CD4-positive, alpha-beta memory T cell (primary cell): Measurements from ENCODE around the gene ESPN. TPM values are rescaled to one million over a fixed set of nuclear protein-coding genes. Genes with fewer than 3 reads are reported as not detected.

Source experiments
- CTCF ChIA-PET: fragments of 350-600 bp; sonication (Branson Sonifier 250); formaldehyde crosslinking; loops from one replicate; lab custom pipeline; 2021; ENCODE audit warnings: inconsistent platforms; ENCODE audit not compliant: partially characterized antibody; lab: Charles Lee
- POLR2A ChIA-PET: fragments of 350-600 bp; sonication (Branson Sonifier 250); formaldehyde crosslinking; loops from one replicate; lab custom pipeline; 2021; ENCODE audit not compliant: partially characterized antibody; lab: Charles Lee
- DNase-seq, 5 donors: peaks; one replicate each; pipeline versions ENCODE4 v3.0.0 to v3.0.0-alpha.2; 2020 to 2022; ENCODE audit warnings: mixed read lengths in 1 of 5
- H3K27ac ChIP-seq: one replicate; pipeline ENCODE4 v1.7.0; 2013; ENCODE audit warnings: low read depth, low read length
- H3K27me3 ChIP-seq: 2 replicates; pipeline ENCODE4 v1.7.0; 2013; ENCODE audit warnings: mild to moderate bottlenecking, low read length, moderate library complexity; ENCODE audit not compliant: insufficient read depth
- H3K36me3 ChIP-seq: 2 replicates; pipeline ENCODE4 v1.7.0; 2013; ENCODE audit warnings: mild to moderate bottlenecking, low read length, moderate library complexity; ENCODE audit not compliant: insufficient read depth
- H3K4me1 ChIP-seq: 2 replicates; pipeline ENCODE4 v1.7.0; 2013; ENCODE audit warnings: mild to moderate bottlenecking, low read length, moderate library complexity; ENCODE audit not compliant: insufficient read depth
- H3K4me3 ChIP-seq, 2 donors: one replicate each; pipeline ENCODE4 v1.7.0; 2013; ENCODE audit warnings: low read length in 2 of 2, mild to moderate bottlenecking in 1 of 2
- H3K9me3 ChIP-seq, 2 donors: one replicate each; pipeline ENCODE4 v1.7.0; 2013; ENCODE audit warnings: low read length in 2 of 2, control low read depth in 1 of 2; ENCODE audit not compliant: control insufficient read depth in 1 of 2
- H3K27ac Mint-ChIP-seq, 7 donors: one replicate each; pipeline ENCODE4 v1.8.0; 2020 to 2021; ENCODE audit warnings: mixed read lengths in 7 of 7, mild to moderate bottlenecking in 6 of 7, inconsistent platforms in 3 of 7, moderate library complexity in 3 of 7
- H3K27me3 Mint-ChIP-seq, 2 donors: one replicate each; pipeline ENCODE4 v1.8.0; 2020 to 2021; ENCODE audit warnings: mixed read lengths in 2 of 2
- H3K36me3 Mint-ChIP-seq, 2 donors: one replicate each; pipeline ENCODE4 v1.8.0; 2020 to 2021; ENCODE audit warnings: mixed read lengths in 2 of 2, inconsistent platforms in 1 of 2, mild to moderate bottlenecking in 1 of 2
- H3K4me1 Mint-ChIP-seq, 4 donors: one replicate each; pipeline ENCODE4 v1.8.0; 2020 to 2021; ENCODE audit warnings: mixed read lengths in 4 of 4, mild to moderate bottlenecking in 1 of 4
- H3K4me3 Mint-ChIP-seq, 8 donors: one replicate each; pipeline ENCODE4 v1.8.0; 2020 to 2021; ENCODE audit warnings: mixed read lengths in 8 of 8, mild to moderate bottlenecking in 7 of 8, moderate library complexity in 6 of 8, inconsistent platforms in 3 of 8
- H3K9me3 Mint-ChIP-seq, 8 donors: one replicate each; pipeline ENCODE4 v1.8.0; 2020 to 2021; ENCODE audit warnings: mixed read lengths in 8 of 8, mild to moderate bottlenecking in 5 of 8, inconsistent platforms in 3 of 8, moderate library complexity in 1 of 8
- intact Hi-C: fragments of 100-400 bp; cut with micrococcal nuclease; formaldehyde crosslinking; loops from one replicate; pipeline ENCODE4 v1.15.1; 2023
- polyA plus RNA-seq, 2 donors: library from polyadenylated mRNA; unstranded; fragments of 300-500 nt; fragmentation: Illumina TruSeq; gene quantifications; one replicate each; pipeline ENCODE4 v1.2.3, GENCODE V29; 2021
- total RNA-seq, 2 experiments: library from RNA; stranded (reverse); gene quantifications; one replicate each; pipeline ENCODE4 v1.2.3, GENCODE V29; 2021

ESPN gene
- total and polyA plus RNA-seq, 4 experiments from 2014 or later = 0.48 to 13.5 (median 6.3) TPM

DNA sequence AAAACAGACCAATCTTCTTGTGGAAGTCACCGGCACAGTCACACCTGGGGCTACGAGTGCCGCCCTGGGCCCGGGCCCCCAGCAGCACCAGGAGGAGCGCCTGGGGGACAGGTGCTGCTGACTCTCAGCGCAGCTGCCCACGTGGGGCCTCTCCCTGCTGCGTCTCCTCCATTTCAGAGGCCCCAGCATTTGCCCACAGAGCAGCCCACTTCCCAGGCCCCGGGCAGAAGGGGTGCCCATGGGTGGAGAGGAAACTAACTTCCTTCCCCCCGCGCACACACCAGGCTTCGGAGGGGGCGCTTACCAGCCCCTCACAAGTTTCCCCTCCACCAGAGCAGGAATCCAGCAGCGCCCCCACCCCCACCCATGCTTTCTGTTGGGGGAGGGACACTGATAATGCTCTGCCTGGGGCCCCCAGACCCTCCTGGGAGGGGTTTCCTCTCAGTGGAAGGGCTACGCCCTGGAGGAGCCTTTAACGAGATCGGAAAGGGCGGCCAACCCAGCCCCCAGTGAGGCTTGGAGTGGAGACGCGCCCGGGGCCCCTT, 41.0 kb downstream of the ESPN start:
- peak; percentile 65 to 77 (median 67) for DNase-seq
- no peaks in the 10 kb centered on the region for H3K27me3 ChIP-seq
- H3K36me3 Mint-ChIP-seq = peaks cover 22 to 38% of the 10 kb centered on the region in 2 donors
- peak overlapping the region; percentile 79 to 85 for H3K4me3 ChIP-seq
- peak overlapping the region; percentile 95 for H3K27ac ChIP-seq
- H3K9me3 ChIP-seq = no peaks in the 10 kb centered on the region
- H3K4me1 Mint-ChIP-seq = peaks cover 20 to 64% (median 40%) of the 10 kb centered on the region in 4 donors
- H3K9me3 Mint-ChIP-seq = no peaks in the 10 kb centered on the region
- peaks cover 53% of the 10 kb centered on the region for H3K4me1 ChIP-seq
- ChIA-PET POLR2A (interaction anchor here (1.2 to 18.2 kb wide), 10 partner anchors 8 to 159 kb away, joined by 3 to 390 read pairs (median 4); partner anchors contain the start of genes KLHL21, THAP3 and ZBTB48), CTCF (interaction anchor here (1.1 to 6.6 kb wide), 11 partner anchors 11 to 181 kb away, joined by 3 to 53 read pairs (median 7); no protein-coding TSS in a partner anchor)
- H3K27ac Mint-ChIP-seq = peak overlapping the region; percentile 97 to 100 (median 97)
- H3K27me3 Mint-ChIP-seq = no peaks in the 10 kb centered on the region
- peaks cover 31% of the 10 kb centered on the region for H3K36me3 ChIP-seq
- H3K4me3 Mint-ChIP-seq = peak overlapping the region; percentile 88 to 99 (median 94)
- intact Hi-C loops = loop anchor here (1.0 to 10.0 kb wide), 3 partner anchors 10 to 319 kb away; partner anchors contain the start of gene CAMTA1

DNA sequence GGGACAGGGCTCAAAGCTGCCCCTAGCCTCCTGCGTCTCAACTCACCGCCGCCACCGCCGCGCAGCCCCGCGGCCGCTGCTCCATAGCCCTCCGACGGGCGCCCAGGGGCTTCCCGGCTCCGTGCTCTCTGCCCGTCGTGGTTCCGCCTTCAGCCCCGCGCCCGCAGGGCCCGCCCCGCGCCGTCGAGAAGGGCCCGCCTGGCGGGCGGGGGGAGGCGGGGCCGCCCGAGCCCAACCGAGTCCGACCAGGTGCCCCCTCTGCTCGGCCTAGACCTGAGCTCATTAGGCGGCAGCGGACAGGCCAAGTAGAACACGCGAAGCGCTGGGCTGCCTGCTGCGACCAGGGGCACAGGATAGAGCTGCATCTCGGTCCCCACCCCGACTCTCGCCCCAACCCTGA, 41.4 kb downstream of the ESPN start, which contains the start of gene TNFRSF25:
Gene TNFRSF25 (minus strand): TSS at position 151 of the 400 bp plus-strand sequence. CDS start 66 bp downstream, at position 85.
- Histone ChIP-seq H3K27me3 (no peaks in the 10 kb centered on the region), H3K36me3 (peaks cover 28% of the 10 kb centered on the region), H3K4me1 (peaks cover 49% of the 10 kb centered on the region), H3K9me3 (no peaks in the 10 kb centered on the region), H3K4me3 (peak within 1 kb of the TSS; percentile 79 to 85), H3K27ac (peak within 1 kb of the TSS; percentile 95)
- intact Hi-C loops = loop anchor here (1.0 to 10.0 kb wide), 2 partner anchors 9 to 319 kb away; partner anchors contain the start of gene CAMTA1
- Mint-ChIP-seq H3K27me3 (no peaks in the 10 kb centered on the region), H3K9me3 (no peaks in the 10 kb centered on the region), H3K36me3 (peaks cover 20 to 34% of the 10 kb centered on the region in 2 donors), H3K4me1 (peaks cover 17 to 59% (median 36%) of the 10 kb centered on the region in 4 donors), H3K4me3 (peak within 1 kb of the TSS; percentile 88 to 99 (median 94)), H3K27ac (peak within 1 kb of the TSS; percentile 97 to 100 (median 97))
- DNase-seq = peak; percentile 57 to 77 (median 72)
- POLR2A ChIA-PET = interaction anchor here (0.5 to 18.2 kb wide), 11 partner anchors 9 to 158 kb away, joined by 3 to 390 read pairs (median 3); partner anchors contain the start of genes KLHL21, THAP3 and ZBTB48
- CTCF ChIA-PET = interaction anchor here (0.6 to 6.6 kb wide), 12 partner anchors 11 to 181 kb away, joined by 3 to 53 read pairs (median 6); no protein-coding TSS in a partner anchor

DNA sequence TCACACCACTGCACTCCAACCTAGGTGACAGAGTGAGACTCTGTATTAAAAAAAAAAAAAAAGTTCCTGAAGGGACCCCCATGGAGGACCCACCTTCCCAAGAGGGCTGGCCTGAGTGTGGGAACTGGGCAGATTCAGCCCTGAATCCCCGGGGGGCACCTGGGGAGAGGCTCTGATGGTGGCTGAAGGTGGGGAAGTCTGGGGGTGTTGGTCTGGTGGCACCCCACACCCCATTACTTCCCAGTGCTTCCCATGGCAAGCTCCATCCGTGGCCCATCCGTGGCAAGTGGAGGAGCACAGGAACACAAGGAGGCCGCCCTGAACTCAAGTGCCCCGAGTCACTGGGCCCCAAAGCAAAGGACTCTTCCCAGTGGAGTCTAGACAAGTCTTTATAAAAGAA, 42.2 kb downstream of the ESPN start:
- H3K4me1 Mint-ChIP-seq = peaks cover 16 to 51% (median 32%) of the 10 kb centered on the region in 4 donors
- peaks cover 20 to 30% of the 10 kb centered on the region in 2 donors for H3K36me3 Mint-ChIP-seq
- H3K4me3 Mint-ChIP-seq = peak overlapping the region; percentile 65 to 96 (median 84)
- ChIA-PET CTCF (interaction anchor here (0.6 to 6.6 kb wide), 12 partner anchors 9 to 119 kb away, joined by 3 to 53 read pairs (median 6); no protein-coding TSS in a partner anchor), POLR2A (interaction anchor here (0.5 to 18.2 kb wide), 9 partner anchors 10 to 157 kb away, joined by 3 to 390 read pairs (median 5); partner anchors contain the start of genes KLHL21 and THAP3)
- intact Hi-C loops = loop anchor here (1.0 to 10.0 kb wide), 2 partner anchors 9 to 318 kb away; partner anchors contain the start of gene CAMTA1
- H3K27me3 Mint-ChIP-seq = no peaks in the 10 kb centered on the region
- peaks cover 41% of the 10 kb centered on the region for H3K4me1 ChIP-seq
- no peak for DNase-seq
- peak overlapping the region; percentile 86 to 99 (median 92) for H3K27ac Mint-ChIP-seq
- H3K4me3 ChIP-seq = no peak overlapping the region
- no peaks in the 10 kb centered on the region for H3K9me3 Mint-ChIP-seq
- peaks cover 21% of the 10 kb centered on the region for H3K36me3 ChIP-seq
- H3K27me3 ChIP-seq = no peaks in the 10 kb centered on the region
- peak overlapping the region; percentile 95 for H3K27ac ChIP-seq
- no peaks in the 10 kb centered on the region for H3K9me3 ChIP-seq

DNA sequence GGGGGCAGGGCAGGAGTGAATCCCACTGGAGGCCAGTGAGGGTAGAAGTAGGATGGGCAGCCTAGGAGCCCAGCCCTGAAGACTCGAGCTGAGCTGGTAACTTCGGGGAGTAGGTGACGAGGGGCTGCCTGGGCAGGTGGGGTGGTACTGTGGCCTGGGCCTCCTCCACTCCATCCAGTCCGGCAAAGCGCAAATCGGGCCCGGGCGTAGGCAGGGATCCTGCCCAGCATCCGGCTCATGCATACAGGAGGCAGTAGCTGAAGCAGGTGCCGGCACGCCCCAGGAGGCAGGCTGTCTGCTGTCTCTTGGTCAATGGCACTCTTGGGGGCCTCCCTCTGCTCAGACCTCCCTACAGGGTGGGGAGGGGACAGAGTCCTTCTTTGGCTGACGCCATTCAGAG, 42.6 kb downstream of the ESPN start:
- H3K36me3 ChIP-seq = peaks cover 16% of the 10 kb centered on the region
- intact Hi-C loops = loop anchor here (10.0 kb wide), 1 partner anchor 318 kb away; the partner anchor contains the start of gene CAMTA1
- H3K27me3 ChIP-seq = no peaks in the 10 kb centered on the region
- Mint-ChIP-seq H3K27me3 (no peaks in the 10 kb centered on the region), H3K4me3 (peak overlapping the region; percentile 12 to 93 (median 34)), H3K9me3 (no peaks in the 10 kb centered on the region), H3K4me1 (peaks cover 15 to 47% (median 29%) of the 10 kb centered on the region in 4 donors), H3K36me3 (peaks cover 18 to 25% of the 10 kb centered on the region in 2 donors), H3K27ac (peak overlapping the region; percentile 29 to 99 (median 92))
- no peaks in the 10 kb centered on the region for H3K9me3 ChIP-seq
- no peak overlapping the region for H3K4me3 ChIP-seq
- POLR2A ChIA-PET = interaction anchor here (1.5 to 18.2 kb wide), 4 partner anchors 21 to 113 kb away, joined by 3 to 390 read pairs (median 11); no protein-coding TSS in a partner anchor
- H3K4me1 ChIP-seq = peaks cover 37% of the 10 kb centered on the region
- H3K27ac ChIP-seq = no peak overlapping the region
- no peak for DNase-seq
- CTCF ChIA-PET = interaction anchor here (1.0 to 6.6 kb wide), 8 partner anchors 9 to 26 kb away, joined by 3 to 53 read pairs (median 8); no protein-coding TSS in a partner anchor

DNA sequence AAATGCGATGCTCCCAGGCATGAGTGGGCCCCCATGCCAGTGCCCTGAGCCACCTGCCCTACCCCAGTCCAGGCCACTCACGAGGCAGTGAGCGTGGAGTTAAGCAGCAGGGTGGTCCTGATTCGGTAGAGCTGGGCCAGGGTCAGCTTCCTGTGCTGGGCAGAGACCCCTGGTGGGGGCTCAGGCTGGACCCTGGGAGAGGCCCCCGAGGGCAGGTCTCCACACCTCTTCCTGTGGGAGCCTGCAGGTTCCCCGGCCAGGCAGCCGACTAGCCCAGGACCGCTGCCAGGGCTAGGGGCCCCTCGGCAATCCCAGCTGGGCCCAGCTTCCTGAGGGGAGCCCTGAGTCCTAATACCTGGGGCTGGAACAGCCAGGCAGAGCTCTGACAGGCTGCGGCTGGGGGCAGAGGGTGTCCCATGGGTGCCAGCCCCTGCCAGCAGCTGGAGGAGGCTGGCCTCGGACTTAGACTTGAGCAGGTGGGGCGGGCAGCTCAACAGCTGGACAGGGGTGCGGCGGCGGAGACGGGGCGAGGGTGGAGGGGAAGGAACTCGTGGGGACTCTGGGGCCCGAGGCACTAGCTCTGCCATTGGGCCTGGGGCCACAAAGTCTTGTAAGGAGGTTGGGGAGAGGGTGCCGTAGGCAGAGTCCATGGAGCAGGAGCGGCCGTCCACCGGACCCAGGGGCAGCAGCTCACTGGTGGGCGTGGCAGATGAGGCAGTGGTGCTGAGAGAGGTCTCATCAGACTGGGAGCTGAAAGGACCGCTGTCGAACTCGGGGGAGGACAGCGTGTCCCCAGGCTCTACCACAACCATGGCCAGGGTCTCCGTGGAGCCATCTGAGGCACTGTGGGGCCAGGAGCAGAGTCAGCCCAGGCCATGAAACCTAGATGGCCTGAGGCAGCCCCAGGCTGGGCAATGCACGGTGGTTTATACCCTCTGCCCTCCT, 43.4 kb downstream of the ESPN start:
- POLR2A ChIA-PET = interaction anchor here (1.5 to 18.2 kb wide), 3 partner anchors 8 to 114 kb away, joined by 3 to 390 read pairs (median 40); no protein-coding TSS in a partner anchor
- H3K27me3 ChIP-seq = no peaks in the 10 kb centered on the region

More for the DNA sequence above, 43.4 kb downstream of the ESPN start:
- Histone ChIP-seq H3K27ac (no peak overlapping the region), H3K36me3 (peaks cover 9% of the 10 kb centered on the region), H3K9me3 (no peaks in the 10 kb centered on the region), H3K4me3 (no peak overlapping the region), H3K4me1 (peaks cover 29% of the 10 kb centered on the region)
- intact Hi-C loops = loop anchor here (10.0 kb wide), 1 partner anchor 317 kb away; the partner anchor contains the start of gene CAMTA1
- H3K9me3 Mint-ChIP-seq = no peaks in the 10 kb centered on the region
- CTCF ChIA-PET = interaction anchor here (1.2 to 6.6 kb wide), 6 partner anchors 9 to 27 kb away, joined by 3 to 53 read pairs (median 8); no protein-coding TSS in a partner anchor
- no peak for DNase-seq
- peak overlapping the region in 3 of 8 donors; percentile 35 to 49 (median 40) for H3K4me3 Mint-ChIP-seq
- peak overlapping the region in 6 of 7 donors; percentile 22 to 99 (median 30) for H3K27ac Mint-ChIP-seq
- H3K27me3 Mint-ChIP-seq = no peaks in the 10 kb centered on the region
- peaks cover 13 to 19% of the 10 kb centered on the region in 2 donors for H3K36me3 Mint-ChIP-seq
- H3K4me1 Mint-ChIP-seq = peaks cover 11 to 39% (median 21%) of the 10 kb centered on the region in 4 donors
